CD4-positive, alpha-beta T cell (primary cell): ENCODE data around the gene FLRT2. TPM values are rescaled to one million over a fixed set of nuclear protein-coding genes. Genes with fewer than 3 reads are reported as not detected.

Experiments
- ATAC-seq: fragments of 200-7000 bp; cut with Tn5 transposase; one replicate; pipeline ENCODE4 v1.10.0; 2022; ENCODE audit warnings: mild to moderate bottlenecking; ENCODE audit not compliant: poor library complexity
- CTCF ChIA-PET: fragments of 350-600 bp; sonication (Branson Sonifier 250); formaldehyde crosslinking; loops from one replicate; lab custom pipeline; 2021; ENCODE audit warnings: antibody characterized with exemption, inconsistent platforms; lab: Charles Lee
- POLR2A ChIA-PET: fragments of 350-600 bp; sonication (Branson Sonifier 250); formaldehyde crosslinking; loops from one replicate; lab custom pipeline; 2021; ENCODE audit warnings: antibody characterized with exemption, inconsistent platforms; lab: Charles Lee
- DNase-seq, 14 experiments: peaks; one replicate each; pipeline ENCODE4 v3.0.0-alpha.2; 2013 to 2020; ENCODE audit warnings: mixed read lengths in 2 of 14
- H3K27ac ChIP-seq, 2 donors: one replicate each; pipeline versions ENCODE4 v1.5.1 to v1.7.0; 2013; ENCODE audit warnings: low read length in 2 of 2, low read depth in 1 of 2, mild to moderate bottlenecking in 1 of 2
- H3K27me3 ChIP-seq, 2 experiments: 1 replicate in 1 of 2; 2 replicates in 1 of 2; pipeline versions ENCODE4 v1.6.1 to v1.7.0; 2013; ENCODE audit warnings: low read length in 2 of 2, control low read depth in 1 of 2, mild to moderate bottlenecking in 1 of 2, moderate library complexity in 1 of 2; ENCODE audit not compliant: insufficient read depth in 2 of 2, control insufficient read depth in 1 of 2
- H3K36me3 ChIP-seq: one replicate; pipeline ENCODE4 v1.6.1; 2013; ENCODE audit warnings: low read length, control low read depth; ENCODE audit not compliant: insufficient read depth
- H3K4me1 ChIP-seq: one replicate; pipeline ENCODE4 v1.6.1; 2013; ENCODE audit warnings: low read length, control low read depth; ENCODE audit not compliant: insufficient read depth
- H3K4me3 ChIP-seq: one replicate; pipeline ENCODE4 v1.5.1; 2013; ENCODE audit warnings: mild to moderate bottlenecking, low read length, moderate library complexity
- H3K9me3 ChIP-seq, 2 experiments: 1 replicate in 1 of 2; 2 replicates in 1 of 2; pipeline versions ENCODE4 v1.6.1 to v1.7.0; 2013; ENCODE audit warnings: low read length in 2 of 2, mild to moderate bottlenecking in 2 of 2, control low read depth in 1 of 2, moderate library complexity in 1 of 2; ENCODE audit not compliant: control insufficient read depth in 1 of 2, insufficient read depth in 1 of 2
- H3K27ac Mint-ChIP-seq: one replicate; pipeline ENCODE4 v1.8.0; 2020; ENCODE audit warnings: mixed read lengths
- H3K27me3 Mint-ChIP-seq: one replicate; pipeline ENCODE4 v1.8.0; 2021; ENCODE audit warnings: mixed read lengths
- H3K36me3 Mint-ChIP-seq: one replicate; pipeline ENCODE4 v1.8.0; 2021; ENCODE audit warnings: low read depth, mixed read lengths
- H3K4me1 Mint-ChIP-seq: one replicate; pipeline ENCODE4 v1.8.0; 2021; ENCODE audit warnings: low read depth, mixed read lengths
- H3K4me3 Mint-ChIP-seq: one replicate; pipeline ENCODE4 v1.8.0; 2020; ENCODE audit warnings: mild to moderate bottlenecking, mixed read lengths
- H3K9me3 Mint-ChIP-seq: one replicate; pipeline ENCODE4 v1.8.0; 2020; ENCODE audit warnings: mixed read lengths
- CTCF ChIP-seq: fragments of 200-600 bp; IDR thresholded peaks from one replicate; pipeline ENCODE4 v1.8.0; 2022; ENCODE audit warnings: antibody characterized with exemption, mild to moderate bottlenecking
- intact Hi-C, 2 experiments: fragments of 100-400 bp; cut with DNase I in 1 of 2; cut with micrococcal nuclease in 1 of 2; formaldehyde crosslinking; loops; one replicate each; pipeline versions ENCODE4 v1.15.1 to v1.9.0; 2023 to 2025; cut with DNase I, micrococcal nuclease
- total RNA-seq, 174 experiments: library from RNA in 2 of 174; stranded (reverse) in 2 of 174; gene quantifications; one replicate each; pipeline ENCODE4 v1.2.3 and lab custom pipeline; 2021 to 2026

The FLRT2 gene
- total RNA-seq, 2 experiments from 2014 or later = not detected

- Histone ChIP-seq H3K9me3 (peaks cover 4% of the 10 kb centered on the region in 2 experiments), H3K27ac (no peak overlapping the region), H3K27me3 (no peaks in the 10 kb centered on the region), H3K4me1 (no peaks in the 10 kb centered on the region), H3K36me3 (no peaks in the 10 kb centered on the region), H3K4me3 (no peak overlapping the region)
- Mint-ChIP-seq H3K27me3 (no peaks in the 10 kb centered on the region), H3K4me1 (no peaks in the 10 kb centered on the region), H3K27ac (no peak overlapping the region), H3K36me3 (no peaks in the 10 kb centered on the region), H3K4me3 (no peak overlapping the region), H3K9me3 (peaks cover 2% of the 10 kb centered on the region)
- no peak for TF ChIP-seq CTCF
- no peak for ATAC-seq
- intact Hi-C loops = no loop called here
- ChIA-PET POLR2A (no interaction called here), CTCF (interaction anchor here (0.6 kb wide), 1 partner anchor 21 kb away, joined by 3 read pairs; no protein-coding TSS in a partner anchor)
- DNase-seq = no peak
These were observed 46.9 kb upstream of the FLRT2 start for GRCh38 chr14:85483037-85483436.

GRCh38 chr14:85483652-85484051, 46.3 kb upstream of the FLRT2 start:
- no peak for TF ChIP-seq CTCF
- no peaks in the 10 kb centered on the region for H3K4me1 ChIP-seq
- Mint-ChIP-seq H3K4me3 (no peak overlapping the region), H3K36me3 (no peaks in the 10 kb centered on the region), H3K9me3 (peaks cover 2% of the 10 kb centered on the region), H3K27me3 (no peaks in the 10 kb centered on the region), H3K4me1 (no peaks in the 10 kb centered on the region), H3K27ac (no peak overlapping the region)
- ATAC-seq (no peak), DNase-seq (no peak)
- H3K9me3 ChIP-seq = peaks cover 4% of the 10 kb centered on the region in 2 experiments
- H3K36me3 ChIP-seq = no peaks in the 10 kb centered on the region
- ChIA-PET POLR2A (no interaction called here), CTCF (interaction anchor here (0.6 kb wide), 1 partner anchor 20 kb away, joined by 3 read pairs; no protein-coding TSS in a partner anchor)
- no peak overlapping the region for H3K27ac ChIP-seq
- no peak overlapping the region for H3K4me3 ChIP-seq
- intact Hi-C loops = no loop called here
- H3K27me3 ChIP-seq = no peaks in the 10 kb centered on the region

- ChIA-PET POLR2A (no interaction called here), CTCF (no interaction called here)
- Mint-ChIP-seq H3K27me3 (no peaks in the 10 kb centered on the region), H3K27ac (no peak overlapping the region), H3K9me3 (peaks cover 11% of the 10 kb centered on the region), H3K36me3 (no peaks in the 10 kb centered on the region), H3K4me1 (no peaks in the 10 kb centered on the region), H3K4me3 (no peak overlapping the region)
- no peak for DNase-seq
- intact Hi-C loops = no loop called here
- TF ChIP-seq CTCF = no peak
- ATAC-seq = no peak
- H3K36me3 ChIP-seq = no peaks in the 10 kb centered on the region
- H3K9me3 ChIP-seq = peaks cover 4 to 12% of the 10 kb centered on the region in 2 experiments
- no peaks in the 10 kb centered on the region for H3K27me3 ChIP-seq
- no peaks in the 10 kb centered on the region for H3K4me1 ChIP-seq
- H3K27ac ChIP-seq = no peak overlapping the region
- H3K4me3 ChIP-seq = no peak overlapping the region
These were observed 42.7 kb upstream of the FLRT2 start for GRCh38 chr14:85487215-85487614.
